Measurements from ENCODE around the gene KPNB1. TPM values are rescaled to one million over a fixed set of nuclear protein-coding genes. Genes with fewer than 3 reads are reported as not detected.

Gene KPNB1
- 174 and 196 TPM in 2 replicates for total RNA-seq

GRCh38 chr17:47649153-47649971 lies at the start of gene KPNB1:
Gene KPNB1 (plus strand): TSS chr17:47649919. CDS start chr17:47650245, 326 bp downstream.

GRCh38 chr17:47693731-47694580 lies 44.2 kb downstream of the KPNB1 start, which contains the start of gene TBKBP1:
Gene TBKBP1 (plus strand): TSS chr17:47694161. CDS start chr17:47696113, 1,952 bp downstream.

GRCh38 chr17:47733047-47733673 lies 83.4 kb downstream of the KPNB1 start, which contains the start of gene TBX21:
Gene TBX21 (plus strand): TSS chr17:47733236. CDS start chr17:47733455, 219 bp downstream.

Other genes with a start within 250 kb of the KPNB1 start
- gene NPEPPS, start 118.8 kb upstream of the KPNB1 start, total RNA-seq, result 154 and 212 TPM in 2 replicates
- gene TBKBP1, start 44.2 kb downstream of the KPNB1 start, total RNA-seq, result 8.2 and 8.7 TPM in 2 replicates
- gene TBX21, start 83.3 kb downstream of the KPNB1 start, total RNA-seq, result not detected in 2 replicates
- 12.0 and 16.6 TPM in 2 replicates for gene OSBPL7, start 171.9 kb downstream of the KPNB1 start, total RNA-seq
- gene MRPL10, start 181.6 kb downstream of the KPNB1 start, total RNA-seq, result 18.0 and 27.6 TPM in 2 replicates
- not detected in 2 replicates for gene LRRC46, start 181.8 kb downstream of the KPNB1 start, total RNA-seq
- gene SCRN2, start 191.4 kb downstream of the KPNB1 start, total RNA-seq, result 49.8 and 56.3 TPM in 2 replicates
- under 0.01 TPM in 2 replicates for gene SP6, start 201.2 kb downstream of the KPNB1 start, total RNA-seq
- 0.32 and 2.1 TPM in 2 replicates for gene SP2, start 246.3 kb downstream of the KPNB1 start, total RNA-seq

All from bronchial smooth muscle cell (primary cell).